Measurements from ENCODE around the gene PDE1C.

- TF ChIP-seq CTCF (IDR thresholded peaks at IDR 0.05), result no peak
- no peak for TF ChIP-seq POLR2A (IDR thresholded peaks at IDR 0.05)
These were observed 353.9 kb downstream of the PDE1C start for GRCh38 chr7:31716355-31716754.
